ENCODE data around the gene HMCN1.

- TF ChIP-seq CTCF (IDR thresholded peaks at IDR 0.05) (no peak), POLR2AphosphoS5 (IDR thresholded peaks at IDR 0.05; ENCODE audit: low read depth, low read length) (no peak), TCF7L2 (IDR thresholded peaks at IDR 0.05; ENCODE audit: low read depth, low read length) (no peak)
Observed at GRCh38 chr1:185835191-185835590, 101.0 kb downstream of the HMCN1 start.

Data from Panc1 (cell line).